Activated T-cell treated with anti-CD3 and anti-CD28 coated beads for 4 hours (primary cell): Measurements from ENCODE around the gene NPSR1.
"Not testable (repeated sequence)": the region's sequence is repeated elsewhere in the genome, so short reads cannot be mapped to it uniquely, and the experiment has no call there.

Experiments used
- DNase-seq: peaks from one replicate; pipeline ENCODE4 v3.0.0-alpha.2; 2020

The NPSR1 gene

DNA sequence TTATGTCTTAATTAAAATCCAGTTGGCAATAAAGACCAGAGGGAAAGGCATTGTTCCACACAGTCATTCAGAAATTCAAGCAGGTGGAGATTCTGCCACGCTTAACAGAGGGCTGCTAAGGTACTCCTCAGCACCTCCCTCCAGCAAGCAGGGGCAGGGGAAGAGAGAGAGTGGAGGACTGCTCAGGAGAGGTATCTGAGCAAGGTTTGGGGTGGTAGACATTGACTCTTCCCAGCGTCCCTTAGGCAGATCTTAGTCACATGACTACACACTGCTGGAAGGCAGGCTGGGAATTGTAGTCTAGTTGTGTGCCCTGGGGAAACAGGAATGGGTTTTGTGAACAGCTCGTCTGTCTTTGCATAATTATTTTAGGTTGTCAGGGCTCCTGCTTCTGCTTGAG, 181.6 kb downstream of the NPSR1 start:
- no peak for DNase-seq

- DNase-seq: no peak
Measured at GRCh38 chr7:34840176-34840785, 182.3 kb downstream of the NPSR1 start.

DNA sequence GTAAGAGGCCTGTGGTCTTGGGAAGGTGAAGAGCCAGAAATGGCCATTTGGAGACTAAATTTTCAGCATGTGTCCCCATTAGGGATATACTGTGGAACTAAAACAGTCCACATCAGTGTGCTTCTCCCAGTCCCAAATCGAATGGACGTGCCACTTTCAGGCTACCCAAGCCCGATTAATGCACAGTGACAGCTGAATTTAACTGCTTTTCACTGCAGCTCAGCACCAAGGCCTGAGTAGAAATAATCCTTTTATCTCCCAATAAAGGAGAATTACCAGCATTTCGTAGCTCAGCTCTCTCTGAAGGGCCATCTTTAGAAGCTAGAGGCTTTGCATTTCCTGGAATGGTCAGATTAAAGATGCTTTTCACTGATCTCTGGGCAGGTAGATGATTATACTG, 183.3 kb downstream of the NPSR1 start:
- DNase-seq: no peak

- DNase-seq: no peak
Measured at GRCh38 chr7:34842782-34843181, 184.8 kb downstream of the NPSR1 start.

DNA sequence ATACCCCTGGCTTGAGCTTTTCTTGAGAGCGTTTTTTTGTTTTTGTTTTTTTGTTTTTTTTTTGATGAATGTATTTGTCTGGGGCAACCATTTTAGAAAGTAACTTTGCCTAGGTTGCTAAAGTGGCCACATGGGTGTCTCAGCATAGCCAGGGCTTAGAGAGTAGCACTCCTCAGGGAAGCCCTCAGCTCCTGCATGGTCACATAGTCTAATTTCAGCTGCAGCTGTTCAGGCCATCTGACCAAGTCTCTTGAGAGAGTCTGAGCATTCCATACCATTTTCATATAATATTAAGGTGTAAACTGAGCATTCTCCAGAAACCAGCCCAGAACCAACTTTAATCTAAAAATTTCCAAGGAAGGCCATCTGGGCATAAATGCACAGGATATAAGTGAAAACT, 186.4 kb downstream of the NPSR1 start:
- DNase-seq: no peak

DNA sequence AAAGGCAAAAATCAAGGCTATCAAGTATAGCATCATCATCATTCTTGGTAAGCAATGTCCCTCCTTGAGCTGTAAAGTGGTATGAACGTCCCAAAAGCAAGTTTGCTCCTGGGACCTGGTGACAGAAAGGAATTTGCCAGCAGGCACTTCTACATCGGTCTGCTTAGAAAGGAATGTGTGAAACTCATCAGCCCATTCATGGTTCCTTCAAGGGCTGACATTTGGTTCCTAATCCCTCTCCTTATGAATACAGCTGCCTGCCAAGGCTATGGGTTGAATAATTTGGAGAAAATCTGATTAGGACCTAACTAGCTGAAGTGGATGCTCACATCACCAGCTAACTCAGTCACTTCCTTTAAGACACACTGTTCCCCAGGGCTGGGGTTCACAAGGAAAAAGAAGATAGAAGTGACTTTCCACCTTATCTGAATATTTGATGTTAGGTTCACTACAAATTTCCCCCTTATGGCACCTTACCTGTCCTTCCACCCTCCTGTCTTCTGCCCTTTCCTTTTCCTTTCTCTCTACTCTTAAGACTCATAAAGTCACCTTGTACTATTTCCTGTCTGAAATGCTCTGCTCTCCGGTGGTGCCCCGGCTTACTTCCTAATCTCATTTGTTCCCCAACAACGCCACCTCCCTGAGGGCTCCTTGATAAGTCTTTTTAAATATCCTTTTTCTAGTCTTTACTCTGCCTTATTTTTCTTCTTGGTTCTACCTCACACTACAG, 187.1 kb downstream of the NPSR1 start:
- DNase-seq: no peak

- DNase-seq: no peak
Measured at GRCh38 chr7:34845666-34846361, 187.8 kb downstream of the NPSR1 start.

DNA sequence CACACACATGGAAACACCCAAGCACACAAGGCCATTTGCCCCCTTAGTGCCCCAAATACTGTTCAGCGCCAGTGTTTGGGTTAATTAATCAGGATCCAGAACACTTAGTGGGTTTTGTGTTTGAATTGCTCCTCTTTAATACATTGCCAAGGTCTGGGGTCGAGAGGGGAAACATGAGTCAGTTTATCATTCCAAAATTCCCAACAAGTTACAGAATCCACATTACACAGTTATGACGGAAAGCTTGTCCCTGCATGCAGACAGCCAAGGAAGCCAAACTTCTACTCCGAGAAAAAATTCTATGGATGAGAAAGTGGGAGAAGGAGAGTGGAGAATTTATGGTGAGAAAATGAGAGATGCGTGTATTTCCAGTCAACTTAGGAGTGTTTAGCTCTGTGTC, 189.0 kb downstream of the NPSR1 start:
- no peak for DNase-seq

GRCh38 chr7:34848670-34849069, 190.7 kb downstream of the NPSR1 start:
- DNase-seq: no peak

GRCh38 chr7:34849163-34849960, 191.3 kb downstream of the NPSR1 start:
- DNase-seq: no peak

GRCh38 chr7:34849986-34850385, 192.0 kb downstream of the NPSR1 start:
- DNase-seq: no peak

GRCh38 chr7:34850681-34851080, 192.7 kb downstream of the NPSR1 start:
- DNase-seq: no peak

DNA sequence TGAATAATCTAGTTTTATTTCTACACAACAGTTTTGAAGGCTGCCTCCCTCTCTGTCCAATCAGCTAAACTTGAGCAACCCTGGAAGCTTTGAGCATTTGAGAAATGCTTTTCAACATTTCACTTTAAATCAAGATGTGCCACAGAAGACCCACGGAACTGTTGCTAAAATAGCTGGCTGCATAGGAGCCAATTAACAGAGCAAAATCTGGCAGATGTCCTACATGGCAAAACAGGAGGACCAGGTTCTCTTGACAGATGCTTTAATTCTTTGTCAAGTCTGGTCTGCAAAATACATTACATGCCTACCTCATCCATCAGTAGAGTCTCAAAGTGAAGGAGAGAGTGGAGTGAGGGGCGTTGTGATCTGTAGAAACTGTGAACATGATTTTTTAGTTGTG, 193.4 kb downstream of the NPSR1 start:
- DNase-seq: no peak

GRCh38 chr7:34858444-34858843, 200.4 kb downstream of the NPSR1 start:
- not testable (repeated sequence) for DNase-seq

DNA sequence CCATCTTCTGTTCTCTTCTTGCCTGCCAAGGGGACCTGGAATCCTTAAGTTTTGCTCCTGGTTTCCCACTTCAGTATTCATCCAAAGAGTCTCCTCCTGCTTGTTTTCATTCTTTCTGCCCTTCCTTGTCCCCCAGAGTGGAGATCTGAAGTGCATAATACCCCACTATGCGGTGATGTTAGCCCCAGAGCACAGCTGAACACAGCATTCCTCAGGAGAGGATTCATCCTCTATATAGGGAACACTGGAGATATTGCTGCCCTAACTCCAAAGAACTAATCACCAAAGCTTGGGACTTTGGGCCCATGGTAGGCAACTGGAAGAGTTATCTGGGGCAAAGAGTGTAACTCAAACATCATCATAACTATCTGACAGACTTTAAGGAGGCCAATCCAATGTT, 201.3 kb downstream of the NPSR1 start:
- DNase-seq: not testable (repeated sequence)

DNA sequence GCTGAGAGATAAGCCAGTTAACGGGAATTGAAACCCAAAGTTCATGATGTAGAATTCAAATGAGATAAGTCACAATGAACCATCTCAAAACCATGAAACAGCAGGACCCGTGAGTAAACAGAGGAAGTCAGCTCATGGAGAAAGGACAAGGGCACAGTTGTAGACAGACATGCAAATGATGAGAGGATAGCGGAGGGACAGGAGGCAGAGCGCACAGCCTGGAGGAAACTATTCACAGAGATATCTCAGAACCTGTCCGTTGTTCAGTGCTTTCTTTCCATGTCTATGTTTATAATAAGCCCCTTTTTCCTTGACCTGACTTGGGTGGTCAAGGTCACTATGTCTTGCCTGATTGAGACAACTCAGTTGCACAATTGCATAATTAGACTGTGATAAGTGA, 208.2 kb downstream of the NPSR1 start:
- not testable (repeated sequence) for DNase-seq

DNA sequence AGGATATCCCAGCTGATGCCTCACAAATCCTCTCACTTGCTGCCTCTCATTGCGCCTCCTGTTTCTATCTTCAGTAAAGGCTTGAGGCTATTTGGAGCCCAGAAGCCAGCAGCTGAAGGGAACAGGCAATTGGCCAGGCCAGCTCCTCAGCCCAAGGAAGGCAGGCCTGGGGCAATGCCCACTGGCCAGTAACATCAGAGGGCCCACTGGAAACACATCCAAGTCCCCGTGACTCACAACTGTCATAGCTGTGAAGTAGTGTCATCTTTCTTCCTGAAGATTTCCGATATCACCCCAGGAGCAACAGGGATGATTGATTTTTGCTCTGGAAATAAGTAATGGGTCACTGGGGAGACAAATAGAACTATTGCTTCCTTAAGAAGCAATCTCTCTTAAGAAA, 209.3 kb downstream of the NPSR1 start:
- DNase-seq: not testable (repeated sequence)

- not testable (repeated sequence) for DNase-seq
Measured at GRCh38 chr7:34868602-34869001, 210.6 kb downstream of the NPSR1 start.

DNA sequence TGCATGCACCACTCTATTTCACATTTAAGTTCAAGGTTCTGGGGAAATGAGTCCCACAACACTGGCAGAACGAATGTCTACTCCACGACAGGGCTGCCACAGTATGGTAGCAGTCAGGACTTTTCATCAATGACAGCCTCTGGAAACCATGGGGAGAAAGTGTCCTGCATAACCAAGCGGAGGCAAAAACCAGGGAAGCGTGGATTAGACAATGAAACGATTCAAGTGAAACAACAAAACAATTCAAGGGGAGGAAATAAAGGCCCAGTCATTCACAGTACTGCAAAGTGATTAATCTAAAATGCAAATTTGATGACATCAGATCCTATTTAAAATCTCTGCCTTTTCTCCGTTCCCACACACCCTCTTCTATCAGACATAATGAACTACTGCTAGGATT, 211.0 kb downstream of the NPSR1 start:
- no peak for DNase-seq

- DNase-seq: not testable (repeated sequence)
Measured at GRCh38 chr7:34870041-34870440, 212.0 kb downstream of the NPSR1 start.

DNA sequence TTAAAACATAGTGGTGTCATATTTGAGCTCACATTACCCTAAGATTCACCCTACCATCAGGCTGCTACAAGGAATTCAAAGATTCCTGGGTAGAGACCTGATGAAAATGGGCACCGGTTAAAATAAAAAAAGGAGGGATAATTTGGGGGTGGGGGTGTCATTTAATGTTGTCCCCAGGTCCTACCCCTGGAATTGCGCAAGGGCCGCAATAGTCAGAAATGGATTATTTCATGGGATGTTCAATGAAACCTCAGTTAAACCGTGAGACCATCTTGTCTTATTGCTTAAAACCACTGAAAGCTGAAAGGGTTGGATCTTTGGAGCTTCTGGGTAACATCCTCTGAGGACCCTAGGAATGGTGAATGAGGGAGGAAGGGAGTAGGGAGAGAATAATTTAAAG, 216.3 kb downstream of the NPSR1 start:
- not testable (repeated sequence) for DNase-seq

GRCh38 chr7:34875481-34875880, 217.5 kb downstream of the NPSR1 start:
- DNase-seq: no peak
